ENCODE measurements around the gene BABAM2.
"Not testable (repeated sequence)": the region's sequence is repeated elsewhere in the genome, so short reads cannot be mapped to it uniquely, and the experiment has no call there.

The BABAM2 gene

GRCh38 chr2:28325567-28326468 lies 435.3 kb downstream of the BABAM2 start:
- Histone ChIP-seq H3K4me1 (no peaks in the 10 kb centered on the region), H3K27me3 (ENCODE audit: low read depth) (no peaks in the 10 kb centered on the region), H3K36me3 (replicated peaks) (no peaks in the 10 kb centered on the region), H3K4me3 (no peak overlapping the region), H3K9me3 (no peaks in the 10 kb centered on the region)
- in situ Hi-C loops (cut with MboI; ENCODE audit: low sequenced_read_pairs), result no loop called here
- no peak for DNase-seq (ENCODE audit: low spot score in 2 of 2)

GRCh38 chr2:28326469-28326805 lies 435.9 kb downstream of the BABAM2 start:
- H3K4me1 ChIP-seq, result no peaks in the 10 kb centered on the region
- no peaks in the 10 kb centered on the region for H3K36me3 ChIP-seq (replicated peaks)
- in situ Hi-C loops (cut with MboI; ENCODE audit: low sequenced_read_pairs), result no loop called here
- no peak for DNase-seq (ENCODE audit: low spot score in 2 of 2)
- H3K27me3 ChIP-seq (ENCODE audit: low read depth), result no peaks in the 10 kb centered on the region
- no peak overlapping the region for H3K4me3 ChIP-seq
- no peaks in the 10 kb centered on the region for H3K9me3 ChIP-seq

- Histone ChIP-seq H3K27me3 (ENCODE audit: low read depth) (no peaks in the 10 kb centered on the region), H3K36me3 (replicated peaks) (no peaks in the 10 kb centered on the region), H3K4me3 (no peak overlapping the region), H3K4me1 (no peaks in the 10 kb centered on the region), H3K9me3 (no peaks in the 10 kb centered on the region)
- no peak for DNase-seq (ENCODE audit: low spot score in 2 of 2)
- in situ Hi-C loops (cut with MboI; ENCODE audit: low sequenced_read_pairs), result no loop called here
Measured at GRCh38 chr2:28326881-28327505, 436.5 kb downstream of the BABAM2 start.

GRCh38 chr2:28327581-28327955 lies 437.0 kb downstream of the BABAM2 start:
- Histone ChIP-seq H3K36me3 (replicated peaks) (no peaks in the 10 kb centered on the region), H3K9me3 (no peaks in the 10 kb centered on the region), H3K27me3 (ENCODE audit: low read depth) (no peaks in the 10 kb centered on the region), H3K4me3 (no peak overlapping the region), H3K4me1 (no peaks in the 10 kb centered on the region)
- DNase-seq (ENCODE audit: low spot score in 2 of 2), result no peak
- in situ Hi-C loops (cut with MboI; ENCODE audit: low sequenced_read_pairs), result no loop called here

DNA sequence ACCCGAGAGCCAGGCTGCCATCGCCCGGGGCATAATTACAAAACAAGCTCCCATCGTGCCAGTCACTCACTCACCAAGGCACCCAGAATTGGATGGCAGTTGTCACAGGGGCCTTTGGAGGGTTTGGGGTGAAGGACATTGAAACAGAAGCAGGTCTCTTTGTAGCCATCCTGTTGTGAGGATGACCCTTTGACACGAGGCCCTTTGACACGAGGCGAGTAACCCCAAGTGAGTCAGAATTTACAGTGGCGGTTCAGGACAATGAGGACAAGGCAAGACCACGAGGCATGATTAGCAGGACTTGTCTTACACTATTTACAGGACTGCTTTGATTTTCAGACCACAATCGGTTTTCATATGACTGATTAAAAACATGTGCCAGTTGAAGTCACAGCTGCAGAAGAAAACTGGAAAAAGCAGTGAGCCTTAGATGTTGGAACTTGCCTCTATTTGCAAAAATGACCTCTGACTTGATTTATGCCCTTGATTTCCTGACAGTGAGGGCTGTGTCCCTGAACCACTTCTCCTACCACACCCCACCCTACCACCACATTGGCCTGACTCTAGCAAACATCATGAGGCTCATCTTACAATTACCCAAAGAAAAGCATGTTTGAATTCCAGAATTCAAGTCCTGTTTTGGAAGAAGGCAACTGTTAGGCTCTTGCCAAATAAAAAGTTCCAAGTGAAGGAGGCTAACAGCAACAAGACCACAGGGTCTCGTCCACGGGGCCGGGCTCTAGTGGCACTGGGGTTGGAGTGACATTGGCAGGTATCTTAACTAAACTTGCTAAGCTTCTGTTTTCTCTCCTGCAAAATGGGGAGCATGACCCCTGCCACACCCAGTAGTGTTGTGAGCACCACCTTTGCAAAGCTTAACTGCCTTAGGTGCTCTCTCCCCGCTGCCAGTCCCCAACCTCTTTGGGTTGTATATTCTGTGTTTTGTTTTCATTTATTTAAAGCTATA lies 437.7 kb downstream of the BABAM2 start:
- in situ Hi-C loops (cut with MboI; ENCODE audit: low sequenced_read_pairs), result no loop called here
- no peaks in the 10 kb centered on the region for H3K9me3 ChIP-seq
- no peak for DNase-seq (ENCODE audit: low spot score in 2 of 2)
- H3K36me3 ChIP-seq (replicated peaks), result no peaks in the 10 kb centered on the region
- H3K27me3 ChIP-seq (ENCODE audit: low read depth), result no peaks in the 10 kb centered on the region
- H3K4me3 ChIP-seq, result no peak overlapping the region
- no peaks in the 10 kb centered on the region for H3K4me1 ChIP-seq

DNA sequence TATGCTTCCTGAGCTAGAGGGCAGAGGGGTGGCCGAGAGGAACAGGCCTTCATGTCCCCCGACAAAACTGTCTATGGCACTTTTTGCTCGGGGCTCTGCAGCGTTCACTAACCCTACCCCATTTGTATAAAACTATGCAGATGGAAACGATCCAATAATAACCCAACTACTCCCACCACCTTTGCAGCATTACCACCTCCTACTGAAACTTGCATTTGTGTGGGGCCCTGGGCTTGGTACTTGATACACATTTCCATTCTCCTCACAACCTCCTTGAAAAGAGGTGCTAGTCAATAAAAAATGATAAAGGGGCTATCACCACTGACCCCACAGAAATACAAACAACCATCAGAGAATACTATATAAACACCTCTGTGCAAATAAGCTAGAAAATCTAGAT lies 438.7 kb downstream of the BABAM2 start:
- H3K9me3 ChIP-seq, result no peaks in the 10 kb centered on the region
- no peak for DNase-seq (ENCODE audit: low spot score in 2 of 2)
- H3K4me1 ChIP-seq, result no peaks in the 10 kb centered on the region
- no peak overlapping the region for H3K4me3 ChIP-seq
- in situ Hi-C loops (cut with MboI; ENCODE audit: low sequenced_read_pairs), result no loop called here
- H3K36me3 ChIP-seq (replicated peaks), result no peaks in the 10 kb centered on the region
- H3K27me3 ChIP-seq (ENCODE audit: low read depth), result no peaks in the 10 kb centered on the region

DNA sequence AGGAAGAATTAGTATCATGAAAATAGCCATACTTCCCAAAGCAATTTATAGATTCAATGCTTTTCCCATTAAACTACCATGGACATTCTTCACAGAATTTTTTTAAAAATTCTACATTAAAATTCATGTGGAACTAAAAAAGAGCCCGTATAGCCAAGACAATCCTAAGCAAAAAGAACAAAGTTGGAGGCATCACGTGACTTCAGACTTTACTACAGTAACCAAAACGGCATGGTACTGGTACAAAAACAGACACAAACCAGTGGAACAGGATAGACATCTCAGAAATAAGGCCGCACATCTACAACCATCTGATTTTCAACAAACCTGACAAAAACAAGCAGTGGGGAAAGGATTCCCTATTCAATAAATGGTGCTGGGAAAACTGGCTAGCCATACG lies 440.2 kb downstream of the BABAM2 start:
- H3K4me1 ChIP-seq; DNase-seq (ENCODE audit: low spot score in 2 of 2); in situ Hi-C loops (cut with MboI; ENCODE audit: low sequenced_read_pairs); H3K9me3 ChIP-seq; H3K4me3 ChIP-seq; H3K27me3 ChIP-seq (ENCODE audit: low read depth); H3K36me3 ChIP-seq (replicated peaks): not testable (repeated sequence)

DNA sequence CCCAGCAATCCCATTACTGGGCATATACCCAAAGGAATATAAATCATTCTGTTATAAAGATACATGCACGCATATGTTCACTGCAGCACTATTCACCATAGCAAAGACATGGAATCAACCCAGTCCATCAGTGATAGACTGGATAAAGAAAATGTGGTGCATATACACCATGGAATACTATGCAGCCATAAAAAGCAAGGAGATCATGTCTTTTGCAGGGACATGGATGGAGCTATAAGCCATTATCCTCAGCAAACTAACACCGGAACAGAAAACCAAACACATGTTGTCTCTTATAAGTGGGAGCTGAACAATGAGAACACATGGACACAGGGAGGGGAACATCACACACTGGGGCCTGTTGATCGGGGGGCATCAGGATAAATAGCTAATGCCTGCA lies 441.3 kb downstream of the BABAM2 start:
- DNase-seq (ENCODE audit: low spot score in 2 of 2); H3K36me3 ChIP-seq (replicated peaks); in situ Hi-C loops (cut with MboI; ENCODE audit: low sequenced_read_pairs); H3K9me3 ChIP-seq; H3K27me3 ChIP-seq (ENCODE audit: low read depth); H3K4me1 ChIP-seq; H3K4me3 ChIP-seq: not testable (repeated sequence)

GRCh38 chr2:28332696-28333095 lies 442.2 kb downstream of the BABAM2 start:
- Histone ChIP-seq H3K4me1 (no peaks in the 10 kb centered on the region), H3K9me3 (no peaks in the 10 kb centered on the region), H3K36me3 (replicated peaks) (no peaks in the 10 kb centered on the region), H3K27me3 (ENCODE audit: low read depth) (no peaks in the 10 kb centered on the region), H3K4me3 (no peak overlapping the region)
- in situ Hi-C loops (cut with MboI; ENCODE audit: low sequenced_read_pairs), result no loop called here
- no peak for DNase-seq (ENCODE audit: low spot score in 2 of 2)

DNA sequence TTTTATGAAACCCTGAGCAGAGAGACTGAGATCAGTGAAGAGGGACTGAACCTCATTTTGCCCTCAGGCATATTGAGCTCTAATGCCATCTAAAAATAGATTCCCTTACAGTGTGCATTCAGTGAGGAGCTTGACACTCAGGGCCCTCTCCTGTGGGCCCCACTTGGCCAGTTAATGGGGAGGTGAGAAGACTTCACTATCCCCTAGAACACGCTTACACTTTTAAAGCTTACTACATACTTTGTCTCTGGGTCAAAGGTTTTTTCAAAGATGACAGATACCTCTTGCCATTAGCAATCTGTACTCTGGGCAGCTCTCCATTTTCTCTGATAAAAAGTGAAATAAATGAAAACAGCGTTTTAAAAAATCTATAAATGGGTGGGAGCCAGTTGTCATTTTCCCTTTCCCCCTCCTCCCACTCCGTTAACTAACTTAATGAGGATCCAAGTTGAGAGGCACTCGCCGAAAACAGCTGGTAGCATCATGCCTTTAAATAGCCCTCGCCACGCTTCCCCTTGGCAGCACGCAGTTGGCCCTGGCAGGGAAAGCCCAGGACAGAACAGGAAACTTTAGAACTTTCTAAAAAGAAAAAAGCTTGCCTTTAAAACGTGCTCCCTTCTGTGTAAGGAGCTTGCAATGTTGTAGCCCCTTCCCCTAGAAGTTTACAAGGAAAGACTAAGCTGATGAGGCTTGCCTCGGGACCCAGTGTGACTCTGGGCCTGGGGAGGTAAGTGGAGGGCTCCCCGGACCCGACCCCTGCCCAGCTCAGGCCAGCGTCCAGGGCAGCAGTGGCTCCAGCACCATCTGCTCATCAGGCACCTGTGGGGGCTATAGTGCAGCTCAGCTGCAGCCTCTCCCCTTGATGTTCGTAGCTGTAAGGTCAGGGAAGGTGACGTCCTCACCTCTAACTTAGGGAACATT lies 443.3 kb downstream of the BABAM2 start:
- no peaks in the 10 kb centered on the region for H3K4me1 ChIP-seq
- in situ Hi-C loops (cut with MboI; ENCODE audit: low sequenced_read_pairs), result no loop called here
- no peaks in the 10 kb centered on the region for H3K27me3 ChIP-seq (ENCODE audit: low read depth)
- DNase-seq (ENCODE audit: low spot score in 2 of 2), result no peak
- no peaks in the 10 kb centered on the region for H3K36me3 ChIP-seq (replicated peaks)
- H3K9me3 ChIP-seq, result no peaks in the 10 kb centered on the region
- H3K4me3 ChIP-seq, result no peak overlapping the region

DNA sequence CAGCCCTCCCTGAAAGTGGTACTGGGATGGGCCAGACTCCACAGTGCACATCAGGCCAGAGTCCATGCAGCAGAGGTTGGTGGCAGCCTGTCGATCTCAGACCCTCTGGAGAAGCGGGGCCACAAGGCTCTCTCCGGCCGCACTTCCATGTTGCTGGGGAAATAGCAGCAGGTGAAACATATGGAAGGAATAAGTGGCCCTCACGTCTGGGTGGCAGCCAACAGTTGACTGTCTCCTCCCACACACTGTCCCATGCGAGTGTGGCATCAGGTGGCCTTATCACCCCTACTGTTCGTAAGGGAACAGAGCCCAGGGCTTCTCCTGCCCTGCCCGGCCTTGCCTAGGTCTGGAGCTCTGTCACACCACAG lies 444.0 kb downstream of the BABAM2 start:
- no peak overlapping the region for H3K4me3 ChIP-seq
- in situ Hi-C loops (cut with MboI; ENCODE audit: low sequenced_read_pairs), result no loop called here
- H3K27me3 ChIP-seq (ENCODE audit: low read depth), result no peaks in the 10 kb centered on the region
- no peaks in the 10 kb centered on the region for H3K36me3 ChIP-seq (replicated peaks)
- H3K9me3 ChIP-seq, result no peaks in the 10 kb centered on the region
- DNase-seq (ENCODE audit: low spot score in 2 of 2), result no peak
- no peaks in the 10 kb centered on the region for H3K4me1 ChIP-seq

- H3K4me1 ChIP-seq; H3K4me3 ChIP-seq; DNase-seq (ENCODE audit: low spot score in 2 of 2); H3K27me3 ChIP-seq (ENCODE audit: low read depth); in situ Hi-C loops (cut with MboI; ENCODE audit: low sequenced_read_pairs); H3K36me3 ChIP-seq (replicated peaks); H3K9me3 ChIP-seq: not testable (repeated sequence)
Measured at GRCh38 chr2:28335265-28335664, 444.7 kb downstream of the BABAM2 start.

DNA sequence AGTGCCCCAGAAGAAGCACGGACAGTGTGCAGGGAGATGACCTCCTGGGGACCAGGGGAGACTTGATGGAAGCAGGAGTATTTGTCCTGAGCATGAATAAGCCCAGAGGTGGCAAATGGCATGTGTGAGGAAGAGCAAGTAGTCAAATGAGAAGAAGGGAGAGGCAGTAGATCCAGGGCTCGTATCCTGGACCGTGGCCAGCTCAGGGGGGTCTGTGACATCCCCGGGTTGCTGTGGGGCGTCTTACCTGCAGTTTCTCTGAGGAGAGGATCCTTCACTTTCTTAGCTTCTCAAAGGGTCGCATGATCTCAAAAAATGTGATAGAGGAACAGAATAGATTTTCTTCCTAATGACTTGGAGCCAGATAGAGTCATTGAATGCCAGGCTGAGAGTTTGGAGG lies 445.1 kb downstream of the BABAM2 start:
- no peak overlapping the region for H3K4me3 ChIP-seq
- DNase-seq (ENCODE audit: low spot score in 2 of 2), result no peak
- no peaks in the 10 kb centered on the region for H3K4me1 ChIP-seq
- no peaks in the 10 kb centered on the region for H3K9me3 ChIP-seq
- no peaks in the 10 kb centered on the region for H3K36me3 ChIP-seq (replicated peaks)
- no peaks in the 10 kb centered on the region for H3K27me3 ChIP-seq (ENCODE audit: low read depth)
- in situ Hi-C loops (cut with MboI; ENCODE audit: low sequenced_read_pairs), result no loop called here
